Measurements from ENCODE around the gene LCAT. TPM values are rescaled to one million over a fixed set of nuclear protein-coding genes. Genes with fewer than 3 reads are reported as not detected.

The LCAT gene
- total and polyA plus RNA-seq, 4 donors, result 10.6 to 178 (median 45.9) TPM

DNA sequence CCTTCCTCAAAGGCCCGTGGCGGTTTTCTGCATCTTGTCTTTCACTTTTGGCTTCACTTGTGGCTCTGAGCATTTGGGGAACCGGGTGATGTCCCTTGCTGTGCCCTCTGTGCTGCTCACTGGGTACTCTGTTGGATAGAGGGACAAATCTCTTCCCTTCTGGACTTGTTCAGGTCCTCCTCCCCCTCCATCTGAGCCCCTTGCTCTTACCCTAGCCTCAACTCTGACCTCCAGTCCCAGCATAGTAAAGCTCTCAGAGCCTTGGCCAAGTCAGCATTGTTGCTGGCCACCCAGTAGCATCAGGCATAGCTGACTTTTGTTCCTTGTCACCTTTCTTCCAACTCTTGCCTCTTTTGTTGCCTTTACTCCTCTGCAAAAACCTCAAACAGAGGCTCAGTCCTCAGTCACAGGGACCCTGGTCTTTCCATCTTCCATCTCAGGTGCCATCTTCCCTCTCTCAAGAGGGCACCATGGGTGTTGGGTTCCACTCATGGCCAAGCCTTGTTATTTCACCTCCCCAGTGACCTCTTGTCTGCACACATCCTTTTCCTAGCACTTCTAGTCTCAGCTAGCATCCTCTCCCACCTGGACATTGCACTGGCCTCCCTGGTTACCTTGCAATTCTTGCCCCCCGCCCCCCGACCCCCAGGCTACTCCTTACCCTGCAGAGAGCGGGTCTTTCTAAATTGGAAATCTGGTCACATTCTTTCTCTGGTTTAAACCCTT, 6.9 kb downstream of the LCAT start:
- no peaks in the 10 kb centered on the region for H3K9me3 ChIP-seq (ENCODE audit: control insufficient read depth, low read length)
- H3K36me3 ChIP-seq (ENCODE audit: control insufficient read depth in 1 of 2, insufficient read depth in 2 of 2, low read length in 1 of 2), result peaks cover 0 to 2% of the 10 kb centered on the region in 2 donors
- peak overlapping the region; percentile 18 to 65 for H3K27ac ChIP-seq (ENCODE audit: low read depth in 1 of 2, low read length in 2 of 2)
- intact Hi-C loops (cut with DNase I), result no loop called here
- ATAC-seq (ENCODE audit: low FRiP score) (no peak), DNase-seq (peak in 1 of 2 donors; percentile 73)
- H3K4me1 ChIP-seq (ENCODE audit: control insufficient read depth in 1 of 2, insufficient read depth in 2 of 2, low read length in 2 of 2), result no peaks in the 10 kb centered on the region
- 43 to 45% methylated on average over 6 of the region's 6 CpGs for WGBS, 2 donors
- H3K4me3 ChIP-seq (ENCODE audit: low read length in 2 of 2), result peak overlapping the region; percentile 46 to 58
- H3K27me3 ChIP-seq (ENCODE audit: control insufficient read depth in 1 of 2, insufficient read depth in 2 of 2, low read length in 1 of 2), result no peaks in the 10 kb centered on the region

- DNase-seq, result peak; percentile 83 to 85
- Histone ChIP-seq H3K4me1 (ENCODE audit: control insufficient read depth in 1 of 2, insufficient read depth in 2 of 2, low read length in 2 of 2) (no peaks in the 10 kb centered on the region), H3K27me3 (ENCODE audit: control insufficient read depth in 1 of 2, insufficient read depth in 2 of 2, low read length in 1 of 2) (no peaks in the 10 kb centered on the region), H3K36me3 (ENCODE audit: control insufficient read depth in 1 of 2, insufficient read depth in 2 of 2, low read length in 1 of 2) (peaks cover 0 to 2% of the 10 kb centered on the region in 2 donors), H3K27ac (ENCODE audit: low read depth in 1 of 2, low read length in 2 of 2) (peak within 1 kb of the TSS; percentile 18 to 65), H3K9me3 (ENCODE audit: control insufficient read depth, low read length) (no peaks in the 10 kb centered on the region), H3K4me3 (ENCODE audit: low read length in 2 of 2) (peak within 1 kb of the TSS; percentile 46 to 58)
- ATAC-seq (ENCODE audit: low FRiP score), result peak; percentile 51
- intact Hi-C loops (cut with DNase I), result no loop called here
- 0 to 1% methylated on average over 54 of the region's 54 CpGs for WGBS, 2 donors
These were observed 7.6 kb downstream of the LCAT start, which contains the start of gene PSMB10 for GRCh38 chr16:67936124-67936879. Gene PSMB10 (minus strand): TSS chr16:67936850. CDS start chr16:67936749, 101 bp downstream.

DNA sequence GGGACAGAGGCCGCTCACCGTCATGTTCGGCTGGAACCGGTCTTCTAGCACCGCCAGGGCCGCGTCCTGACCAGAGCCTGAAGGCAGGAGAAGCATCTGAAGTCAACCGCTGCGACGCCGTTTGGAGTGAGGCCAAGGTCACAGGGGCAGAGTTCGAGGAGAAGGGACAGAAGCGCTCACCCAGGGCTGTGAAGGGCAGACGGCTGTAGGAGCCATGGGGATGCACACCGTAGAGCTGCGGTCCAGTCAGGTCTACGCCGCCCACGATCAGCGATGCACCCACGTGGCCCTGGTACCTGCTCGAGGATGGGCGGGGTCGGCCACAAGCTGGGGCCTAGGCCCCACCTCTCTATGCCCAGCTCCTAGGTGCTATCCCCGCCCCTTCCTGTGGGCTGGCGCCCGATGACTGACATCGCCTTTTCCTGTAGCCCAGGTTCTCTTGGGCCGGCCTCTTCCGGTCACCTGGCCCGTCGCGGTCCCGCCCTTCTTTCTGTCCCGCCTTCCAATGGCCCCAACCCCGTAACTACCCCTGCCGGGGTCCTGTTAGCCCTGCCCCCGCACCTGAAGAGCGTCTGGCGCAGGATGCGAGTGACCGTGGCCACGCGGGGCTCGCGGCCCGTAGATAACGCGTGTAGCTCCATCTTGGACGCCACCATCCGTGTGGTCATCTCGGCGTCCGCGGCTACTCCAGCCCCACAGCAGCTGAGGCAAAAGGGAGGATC, 8.4 kb downstream of the LCAT start:
- intact Hi-C loops (cut with DNase I), result no loop called here
- ATAC-seq (ENCODE audit: low FRiP score), result peak; percentile 95

GRCh38 chr16:67935101-67935401, 8.9 kb downstream of the LCAT start:
- Histone ChIP-seq H3K4me1 (ENCODE audit: control insufficient read depth in 1 of 2, insufficient read depth in 2 of 2, low read length in 2 of 2) (no peaks in the 10 kb centered on the region), H3K4me3 (ENCODE audit: low read length in 2 of 2) (peak overlapping the region in 1 of 2 donors; percentile 49), H3K27me3 (ENCODE audit: control insufficient read depth in 1 of 2, insufficient read depth in 2 of 2, low read length in 1 of 2) (no peaks in the 10 kb centered on the region), H3K36me3 (ENCODE audit: control insufficient read depth in 1 of 2, insufficient read depth in 2 of 2, low read length in 1 of 2) (no peaks in the 10 kb centered on the region), H3K27ac (ENCODE audit: low read depth in 1 of 2, low read length in 2 of 2) (peak overlapping the region in 1 of 2 donors; percentile 8), H3K9me3 (ENCODE audit: control insufficient read depth, low read length) (no peaks in the 10 kb centered on the region)
- intact Hi-C loops (cut with DNase I), result no loop called here
- 7 to 8% methylated on average over 13 of the region's 13 CpGs for WGBS, 2 donors
- peak in 1 of 2 donors; percentile 68 for DNase-seq
- ATAC-seq (ENCODE audit: low FRiP score), result peak; percentile 11

More for the DNA sequence above, 8.4 kb downstream of the LCAT start:
- H3K4me3 ChIP-seq (ENCODE audit: low read length in 2 of 2), result peak overlapping the region; percentile 46 to 58
- no peaks in the 10 kb centered on the region for H3K4me1 ChIP-seq (ENCODE audit: control insufficient read depth in 1 of 2, insufficient read depth in 2 of 2, low read length in 2 of 2)
- no peaks in the 10 kb centered on the region for H3K27me3 ChIP-seq (ENCODE audit: control insufficient read depth in 1 of 2, insufficient read depth in 2 of 2, low read length in 1 of 2)
- H3K9me3 ChIP-seq (ENCODE audit: control insufficient read depth, low read length), result no peaks in the 10 kb centered on the region
- 0 to 1% methylated on average over 55 of the region's 55 CpGs for WGBS, 2 donors
- peak overlapping the region in 1 of 2 donors; percentile 65 for H3K27ac ChIP-seq (ENCODE audit: low read depth in 1 of 2, low read length in 2 of 2)
- DNase-seq, result peak; percentile 96 to 98
- peaks cover 0 to 2% of the 10 kb centered on the region in 2 donors for H3K36me3 ChIP-seq (ENCODE audit: control insufficient read depth in 1 of 2, insufficient read depth in 2 of 2, low read length in 1 of 2)

DNA sequence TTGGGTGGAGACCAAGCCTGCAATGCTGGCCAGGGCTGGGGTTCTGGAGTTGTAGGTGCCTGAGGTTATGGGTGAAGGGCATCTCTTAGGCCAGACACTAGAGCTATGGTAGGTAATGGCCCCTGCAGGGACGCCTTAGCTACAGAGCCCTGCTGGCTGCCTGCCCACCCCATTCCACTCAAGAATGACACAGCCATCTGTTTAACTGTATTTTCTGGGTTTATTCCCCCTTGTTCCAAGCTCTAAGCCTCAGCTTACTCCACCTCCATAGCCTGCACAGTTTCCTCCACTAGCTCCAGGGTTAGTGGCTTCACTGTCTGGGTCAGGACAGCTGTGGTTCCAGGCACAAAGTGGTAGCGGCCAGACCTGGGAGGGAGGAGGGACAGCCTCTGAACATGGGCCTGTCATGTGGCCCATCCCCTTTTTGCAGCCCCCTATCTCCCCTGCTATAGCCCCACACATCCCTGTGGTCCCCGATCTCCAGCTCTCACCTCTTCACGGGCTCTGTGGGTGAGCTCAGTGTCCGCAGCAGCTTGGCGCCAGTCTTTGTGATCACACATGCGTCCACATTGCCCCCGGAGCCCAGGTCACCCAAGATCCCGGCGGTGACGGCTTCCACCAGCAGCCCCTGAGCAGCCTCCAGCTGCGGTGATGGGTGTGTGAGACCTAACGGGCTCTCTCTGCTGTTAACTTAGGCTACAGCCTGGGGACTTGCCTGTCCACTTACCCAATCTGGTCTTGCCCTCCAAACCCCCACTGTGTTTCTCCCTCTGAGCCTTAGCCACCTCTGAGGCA, 9.4 kb downstream of the LCAT start:
- DNase-seq (no peak), ATAC-seq (ENCODE audit: low FRiP score) (no peak)
- H3K9me3 ChIP-seq (ENCODE audit: control insufficient read depth, low read length), result no peaks in the 10 kb centered on the region
- H3K4me3 ChIP-seq (ENCODE audit: low read length in 2 of 2), result no peak overlapping the region
- H3K27ac ChIP-seq (ENCODE audit: low read depth in 1 of 2, low read length in 2 of 2), result no peak overlapping the region
- H3K27me3 ChIP-seq (ENCODE audit: control insufficient read depth in 1 of 2, insufficient read depth in 2 of 2, low read length in 1 of 2), result no peaks in the 10 kb centered on the region
- no peaks in the 10 kb centered on the region for H3K36me3 ChIP-seq (ENCODE audit: control insufficient read depth in 1 of 2, insufficient read depth in 2 of 2, low read length in 1 of 2)
- no peaks in the 10 kb centered on the region for H3K4me1 ChIP-seq (ENCODE audit: control insufficient read depth in 1 of 2, insufficient read depth in 2 of 2, low read length in 2 of 2)
- intact Hi-C loops (cut with DNase I), result no loop called here
- WGBS, 2 donors, result 26 to 29% methylated on average over 13 of the region's 13 CpGs

GRCh38 chr16:67933805-67934204, 10.1 kb downstream of the LCAT start:
- no peaks in the 10 kb centered on the region for H3K36me3 ChIP-seq (ENCODE audit: control insufficient read depth in 1 of 2, insufficient read depth in 2 of 2, low read length in 1 of 2)
- intact Hi-C loops (cut with DNase I), result no loop called here
- H3K27ac ChIP-seq (ENCODE audit: low read depth in 1 of 2, low read length in 2 of 2), result no peak overlapping the region

DNA sequence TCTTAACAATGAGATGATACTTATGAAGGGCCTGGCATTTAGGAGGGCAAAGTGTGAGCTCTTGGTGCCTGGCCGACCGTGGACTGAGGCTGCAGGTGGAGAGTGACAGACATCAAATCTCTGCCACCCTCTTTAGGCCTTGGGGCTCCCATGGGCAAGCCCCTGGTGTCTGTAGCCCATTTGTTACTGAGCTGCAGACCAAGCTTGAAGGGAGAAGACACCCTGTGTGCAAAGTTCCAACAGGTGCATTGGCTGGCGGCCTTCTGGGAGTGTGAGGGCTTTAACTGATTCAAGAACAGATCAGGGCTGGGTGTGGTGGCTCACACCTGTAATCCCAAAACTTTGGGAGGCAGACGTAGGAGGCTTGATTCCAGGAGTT, 11.5 kb downstream of the LCAT start:
- Histone ChIP-seq H3K4me3 (ENCODE audit: low read length in 2 of 2) (no peak overlapping the region), H3K9me3 (ENCODE audit: control insufficient read depth, low read length) (no peaks in the 10 kb centered on the region), H3K36me3 (ENCODE audit: control insufficient read depth in 1 of 2, insufficient read depth in 2 of 2, low read length in 1 of 2) (peaks cover 0 to under 1% of the 10 kb centered on the region in 2 donors), H3K27me3 (ENCODE audit: control insufficient read depth in 1 of 2, insufficient read depth in 2 of 2, low read length in 1 of 2) (no peaks in the 10 kb centered on the region), H3K4me1 (ENCODE audit: control insufficient read depth in 1 of 2, insufficient read depth in 2 of 2, low read length in 2 of 2) (no peaks in the 10 kb centered on the region), H3K27ac (ENCODE audit: low read depth in 1 of 2, low read length in 2 of 2) (no peak overlapping the region)
- ATAC-seq (ENCODE audit: low FRiP score), result no peak
- WGBS, 2 donors, result 92 to 95% methylated on average over 4 of the region's 4 CpGs
- DNase-seq, result no peak
- intact Hi-C loops (cut with DNase I), result no loop called here

More at GRCh38 chr16:67933805-67934204, 10.1 kb downstream of the LCAT start:
- no peaks in the 10 kb centered on the region for H3K9me3 ChIP-seq (ENCODE audit: control insufficient read depth, low read length)
- 82 to 85% methylated on average over 7 of the region's 7 CpGs for WGBS, 2 donors
- ATAC-seq (ENCODE audit: low FRiP score) (no peak), DNase-seq (no peak)
- no peak overlapping the region for H3K4me3 ChIP-seq (ENCODE audit: low read length in 2 of 2)
- H3K4me1 ChIP-seq (ENCODE audit: control insufficient read depth in 1 of 2, insufficient read depth in 2 of 2, low read length in 2 of 2), result no peaks in the 10 kb centered on the region
- no peaks in the 10 kb centered on the region for H3K27me3 ChIP-seq (ENCODE audit: control insufficient read depth in 1 of 2, insufficient read depth in 2 of 2, low read length in 1 of 2)

All from aorta (tissue), 5 donors.